B cell (primary cell): Measurements from ENCODE around the gene IL1RAP. TPM values are rescaled to one million over a fixed set of nuclear protein-coding genes. Genes with fewer than 3 reads are reported as not detected.

Experiments
- ATAC-seq: fragments of 200-7000 bp; cut with Tn5 transposase; one replicate; pipeline ENCODE4 v1.10.0; 2021; ENCODE audit warnings: low read depth, mild to moderate bottlenecking, moderate number of reproducible peaks, moderate library complexity
- CTCF ChIA-PET: fragments of 350-600 bp; sonication (Branson Sonifier 250); formaldehyde crosslinking; loops from one replicate; lab custom pipeline; 2021; ENCODE audit warnings: antibody characterized with exemption, inconsistent platforms; lab: Charles Lee
- POLR2A ChIA-PET: fragments of 350-600 bp; sonication (Branson Sonifier 250); formaldehyde crosslinking; loops from one replicate; lab custom pipeline; 2021; ENCODE audit warnings: antibody characterized with exemption; lab: Charles Lee
- DNase-seq: peaks from one replicate; pipeline ENCODE4 v3.0.0; 2013
- H2AFZ ChIP-seq: 2 replicates; pipeline ENCODE4 v1.6.1; 2012; ENCODE audit warnings: mild to moderate bottlenecking, low read depth, low read length; ENCODE audit not compliant: insufficient read depth, poor library complexity, severe bottlenecking
- H3K27ac ChIP-seq, 2 donors: 1 replicate in 1 of 2; 2 replicates in 1 of 2; pipeline ENCODE4 v1.5.1; 2012 to 2013; ENCODE audit warnings: low read length in 2 of 2, mild to moderate bottlenecking in 2 of 2, moderate library complexity in 1 of 2
- H3K27me3 ChIP-seq, 4 experiments: fragments of 200-600 bp in 1 of 4; sonication (generic) in 1 of 4; replicated peaks in 1 of 4; 1 replicate in 2 of 4; 2 replicates in 2 of 4; pipeline versions ENCODE4 v1.6.1 to v1.7.0; 2013 to 2016; ENCODE audit warnings: low read length in 3 of 4, mild to moderate bottlenecking in 2 of 4, mixed read lengths in 1 of 4, moderate library complexity in 1 of 4; ENCODE audit not compliant: insufficient read depth in 4 of 4, control insufficient read depth in 3 of 4; ENCODE audit errors: control extremely low read depth in 1 of 4
- H3K36me3 ChIP-seq, 2 experiments: replicated peaks in 1 of 2; 1 replicate in 1 of 2; 2 replicates in 1 of 2; pipeline versions ENCODE4 v1.6.1 to v1.7.1; 2013; ENCODE audit warnings: low read length in 1 of 2; ENCODE audit not compliant: insufficient read depth in 2 of 2, control insufficient read depth in 1 of 2; ENCODE audit errors: control extremely low read depth in 1 of 2, extremely low read depth in 1 of 2
- H3K4me1 ChIP-seq, 2 donors: fragments of 200-600 bp in 1 of 2; sonication (generic) in 1 of 2; 1 replicate in 1 of 2; 2 replicates in 1 of 2; pipeline versions ENCODE4 v1.5.1 to v1.6.1; 2013 to 2017; ENCODE audit warnings: low read length in 2 of 2; ENCODE audit not compliant: control insufficient read depth in 2 of 2, insufficient read depth in 2 of 2
- H3K4me2 ChIP-seq: replicated peaks from 2 replicates; pipeline ENCODE3; 2012; ENCODE audit warnings: mild to moderate bottlenecking, low read depth, low read length; ENCODE audit not compliant: poor library complexity, severe bottlenecking
- H3K4me3 ChIP-seq, 5 experiments: fragments of 200-600 bp in 1 of 5; sonication (generic) in 1 of 5; 1 replicate in 3 of 5; 2 replicates in 2 of 5; pipeline versions ENCODE4 v1.5.1 to v1.7.0; 2011 to 2016; ENCODE audit warnings: low read length in 4 of 5, mild to moderate bottlenecking in 4 of 5, low read depth in 2 of 5, control low read depth in 1 of 5, moderate library complexity in 1 of 5; ENCODE audit not compliant: insufficient read depth in 1 of 5; ENCODE audit errors: control extremely low read depth in 1 of 5, extremely low read depth in 1 of 5
- H3K79me2 ChIP-seq: fragments of 200-600 bp; sonication (generic); one replicate; pipeline ENCODE4 v1.6.0; 2016; ENCODE audit warnings: low read length; ENCODE audit not compliant: control insufficient read depth, insufficient read depth
- H3K9ac ChIP-seq: fragments of 200-600 bp; sonication (generic); 2 replicates; pipeline ENCODE4 v1.6.1; 2017; ENCODE audit warnings: mild to moderate bottlenecking, low read length, moderate library complexity
- H3K9me3 ChIP-seq, 3 donors: one replicate each; pipeline versions ENCODE4 v1.6.1 to v1.7.1; 2013; ENCODE audit warnings: low read length in 2 of 3; ENCODE audit not compliant: control insufficient read depth in 2 of 3, insufficient read depth in 1 of 3; ENCODE audit errors: control extremely low read depth in 1 of 3
- H4K20me1 ChIP-seq: 2 replicates; pipeline ENCODE4 v1.6.0; 2012; ENCODE audit warnings: mild to moderate bottlenecking, low read length; ENCODE audit not compliant: insufficient read depth, control insufficient read depth, poor library complexity, severe bottlenecking
- H3K27ac Mint-ChIP-seq: one replicate; pipeline ENCODE4 v1.8.0; 2021; ENCODE audit warnings: mixed read lengths
- H3K27me3 Mint-ChIP-seq: one replicate; pipeline ENCODE4 v1.8.0; 2021; ENCODE audit warnings: mixed read lengths
- H3K4me1 Mint-ChIP-seq: one replicate; pipeline ENCODE4 v1.8.0; 2021; ENCODE audit warnings: mixed read lengths
- H3K4me3 Mint-ChIP-seq: one replicate; pipeline ENCODE4 v1.8.0; 2021; ENCODE audit warnings: mixed read lengths
- H3K9me3 Mint-ChIP-seq: one replicate; pipeline ENCODE4 v1.8.0; 2022; ENCODE audit warnings: mixed read lengths; ENCODE audit not compliant: insufficient read depth
- CTCF ChIP-seq: fragments of 200-600 bp; IDR thresholded peaks from one replicate; pipeline ENCODE4 v1.8.0; 2022; ENCODE audit warnings: antibody characterized with exemption, mild to moderate bottlenecking
- EZH2 ChIP-seq: IDR thresholded peaks from 2 replicates; pipeline ENCODE4 v1.6.1; 2012; ENCODE audit warnings: borderline replicate concordance, low read depth, mild to moderate bottlenecking, moderate library complexity, low read length; ENCODE audit not compliant: insufficient read depth, poor library complexity, severe bottlenecking
- WGBS: methylation state at CpG from one replicate; pipeline ENCODE4 v1.1.5; 2013; ENCODE audit warnings: missing lambda C conversion rate; ENCODE audit not compliant: insufficient coverage; 5-methylcytosine and 5-hydroxymethylcytosine counted together
- intact Hi-C: fragments of 100-400 bp; cut with micrococcal nuclease; formaldehyde crosslinking; loops from one replicate; pipeline ENCODE4 v1.10.0; 2022
- polyA plus RNA-seq: library from polyadenylated mRNA; depleted of rRNA; stranded (reverse); fragments of >200 nt; gene quantifications from 2 replicates; pipeline ENCODE4 v1.2.3, GENCODE V29; 2012
- total RNA-seq, 2 donors: library from RNA; stranded (reverse); fragments of 120-200 nt in 1 of 2; gene quantifications; 1 replicate in 1 of 2; 2 replicates in 1 of 2; pipeline versions ENCODE4 v1.2.3 to v1.2.4, GENCODE V29; 2013 to 2022

Gene IL1RAP
- total and polyA plus RNA-seq, 2 donors (not counting 1 experiment from before 2014, with no cell fraction given), result 2.3 to 11.5 TPM

- Mint-ChIP-seq H3K9me3 (no peaks in the 10 kb centered on the region), H3K4me3 (no peak overlapping the region), H3K27me3 (no peaks in the 10 kb centered on the region), H3K4me1 (peaks cover 7% of the 10 kb centered on the region), H3K27ac (no peak overlapping the region)
- no peaks in the 10 kb centered on the region for H3K79me2 ChIP-seq
- no CpG with 5 or more reads among the region's 2 CpGs for WGBS
- no peak overlapping the region for H3K9ac ChIP-seq
- no peak overlapping the region for H2AFZ ChIP-seq
- peaks cover 0 to 7% (median 4%) of the 10 kb centered on the region in 3 donors for H3K9me3 ChIP-seq
- no peak overlapping the region for H3K27ac ChIP-seq
- intact Hi-C loops, result loop anchor here (10.0 kb wide), 1 partner anchor 114 kb away; no protein-coding TSS in a partner anchor
- POLR2A ChIA-PET, result no interaction called here
- CTCF ChIA-PET, result no interaction called here
- DNase-seq, result no peak
- peaks cover 6 to 7% of the 10 kb centered on the region in 2 donors for H3K4me1 ChIP-seq
- no peaks in the 10 kb centered on the region for H4K20me1 ChIP-seq
- no peak overlapping the region for H3K4me3 ChIP-seq
- H3K27me3 ChIP-seq, result no peaks in the 10 kb centered on the region
- TF ChIP-seq CTCF, result no peak
- no peak for TF ChIP-seq EZH2
- H3K36me3 ChIP-seq, result no peaks in the 10 kb centered on the region
- H3K4me2 ChIP-seq, result no peak overlapping the region
- ATAC-seq, result no peak
Measured at GRCh38 chr3:190580417-190580816, 66.5 kb downstream of the IL1RAP start.

GRCh38 chr3:190581041-190581541 lies 67.2 kb downstream of the IL1RAP start:
- no peak overlapping the region for H3K27ac Mint-ChIP-seq
- ChIA-PET CTCF (no interaction called here), POLR2A (no interaction called here)
- WGBS, result 9% methylated on average over 4 of the region's 5 CpGs
- DNase-seq (peak; percentile 14), ATAC-seq (no peak)
- peaks cover 6 to 10% of the 10 kb centered on the region in 2 donors for H3K4me1 ChIP-seq
- intact Hi-C loops, result loop anchor here (10.0 kb wide), 1 partner anchor 114 kb away; no protein-coding TSS in a partner anchor
- no peaks in the 10 kb centered on the region for H4K20me1 ChIP-seq
- H3K9me3 ChIP-seq, result peaks cover 0 to 7% (median 4%) of the 10 kb centered on the region in 3 donors
- peak overlapping the region; percentile 10 for H3K4me2 ChIP-seq
- H3K36me3 ChIP-seq, result no peaks in the 10 kb centered on the region
- no peak overlapping the region for H3K27ac ChIP-seq
- H3K79me2 ChIP-seq, result no peaks in the 10 kb centered on the region
- no peaks in the 10 kb centered on the region for H3K27me3 Mint-ChIP-seq
- no peaks in the 10 kb centered on the region for H3K9me3 Mint-ChIP-seq
- no peak overlapping the region for H3K9ac ChIP-seq
- peaks cover 11% of the 10 kb centered on the region for H3K4me1 Mint-ChIP-seq
- no peak overlapping the region for H2AFZ ChIP-seq
- TF ChIP-seq CTCF, result no peak
- no peak for TF ChIP-seq EZH2
- H3K4me3 ChIP-seq, result no peak overlapping the region
- no peak overlapping the region for H3K4me3 Mint-ChIP-seq
- no peaks in the 10 kb centered on the region for H3K27me3 ChIP-seq
